Chondrocyte (in vitro differentiated cells): Measurements from ENCODE around the gene KIF26B. TPM values are rescaled to one million over a fixed set of nuclear protein-coding genes. Genes with fewer than 3 reads are reported as not detected.

Experiments used
- DNase-seq: peaks from one replicate; pipeline ENCODE4 v3.0.0; 2021; ENCODE audit warnings: mixed read lengths, low spot score
- H3K27ac Mint-ChIP-seq: one replicate; pipeline ENCODE4 v1.8.0; 2021; ENCODE audit warnings: mild to moderate bottlenecking, moderate library complexity, mixed read lengths; ENCODE audit not compliant: unreplicated experiment
- H3K27me3 Mint-ChIP-seq: 2 replicates; pipeline ENCODE4 v1.8.0; 2021; ENCODE audit warnings: low read depth, mixed read lengths
- H3K36me3 Mint-ChIP-seq: 2 replicates; pipeline ENCODE4 v1.8.0; 2021; ENCODE audit warnings: low read depth, mixed read lengths
- H3K4me1 Mint-ChIP-seq: 2 replicates; pipeline ENCODE4 v1.8.0; 2021; ENCODE audit warnings: low read depth, mild to moderate bottlenecking, mixed read lengths
- H3K4me3 Mint-ChIP-seq: one replicate; pipeline ENCODE4 v1.8.0; 2021; ENCODE audit warnings: mild to moderate bottlenecking, moderate library complexity, mixed read lengths; ENCODE audit not compliant: unreplicated experiment
- H3K9me3 Mint-ChIP-seq: 2 replicates; pipeline ENCODE4 v1.8.0; 2021; ENCODE audit warnings: low read depth, mixed read lengths
- total RNA-seq: library from RNA; stranded (reverse); gene quantifications from 3 replicates; pipeline ENCODE4 v1.2.1, GENCODE V29; 2021
- TF ChIP-seq, protein P1 (sequence below): fragments of 200-600 bp; sonication (generic); IDR thresholded peaks from 2 replicates; pipeline ENCODE4 v1.5.0; 2021; ENCODE audit warnings: antibody characterized with exemption, mild to moderate bottlenecking, moderate library complexity

The KIF26B gene
- total RNA-seq, 1 donor from 2014 or later: 47.0 TPM

DNA sequence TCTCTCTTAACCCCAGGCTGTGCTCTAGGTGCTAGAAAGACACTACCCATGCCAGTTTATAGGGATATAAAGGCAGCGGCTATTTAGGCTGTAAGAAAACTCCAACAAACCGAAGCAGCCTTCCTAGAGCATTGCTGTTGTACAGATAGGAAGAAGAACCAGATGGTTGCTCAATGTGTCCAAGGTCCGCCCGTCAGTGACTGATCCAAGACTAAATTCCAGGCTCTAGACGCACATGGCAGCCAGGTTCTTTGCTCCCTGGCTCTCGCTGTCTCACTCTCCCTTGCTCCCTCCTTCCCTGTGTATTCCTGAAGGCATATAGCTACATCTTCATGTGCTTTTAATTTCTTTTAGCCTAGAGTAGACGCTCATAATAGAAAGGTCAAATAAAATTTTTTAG, 303.4 kb downstream of the KIF26B start:
- Mint-ChIP-seq H3K4me1 (no peaks in the 10 kb centered on the region), H3K27ac (no peak overlapping the region), H3K4me3 (no peak overlapping the region), H3K9me3 (no peaks in the 10 kb centered on the region), H3K36me3 (no peaks in the 10 kb centered on the region), H3K27me3 (no peaks in the 10 kb centered on the region)
- TF ChIP-seq, protein P1, sequence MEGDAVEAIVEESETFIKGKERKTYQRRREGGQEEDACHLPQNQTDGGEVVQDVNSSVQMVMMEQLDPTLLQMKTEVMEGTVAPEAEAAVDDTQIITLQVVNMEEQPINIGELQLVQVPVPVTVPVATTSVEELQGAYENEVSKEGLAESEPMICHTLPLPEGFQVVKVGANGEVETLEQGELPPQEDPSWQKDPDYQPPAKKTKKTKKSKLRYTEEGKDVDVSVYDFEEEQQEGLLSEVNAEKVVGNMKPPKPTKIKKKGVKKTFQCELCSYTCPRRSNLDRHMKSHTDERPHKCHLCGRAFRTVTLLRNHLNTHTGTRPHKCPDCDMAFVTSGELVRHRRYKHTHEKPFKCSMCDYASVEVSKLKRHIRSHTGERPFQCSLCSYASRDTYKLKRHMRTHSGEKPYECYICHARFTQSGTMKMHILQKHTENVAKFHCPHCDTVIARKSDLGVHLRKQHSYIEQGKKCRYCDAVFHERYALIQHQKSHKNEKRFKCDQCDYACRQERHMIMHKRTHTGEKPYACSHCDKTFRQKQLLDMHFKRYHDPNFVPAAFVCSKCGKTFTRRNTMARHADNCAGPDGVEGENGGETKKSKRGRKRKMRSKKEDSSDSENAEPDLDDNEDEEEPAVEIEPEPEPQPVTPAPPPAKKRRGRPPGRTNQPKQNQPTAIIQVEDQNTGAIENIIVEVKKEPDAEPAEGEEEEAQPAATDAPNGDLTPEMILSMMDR: no peak
- DNase-seq: no peak

- TF ChIP-seq, protein P1: no peak
- DNase-seq: no peak
Measured at GRCh38 chr1:245458761-245459174, 304.0 kb downstream of the KIF26B start.

DNA sequence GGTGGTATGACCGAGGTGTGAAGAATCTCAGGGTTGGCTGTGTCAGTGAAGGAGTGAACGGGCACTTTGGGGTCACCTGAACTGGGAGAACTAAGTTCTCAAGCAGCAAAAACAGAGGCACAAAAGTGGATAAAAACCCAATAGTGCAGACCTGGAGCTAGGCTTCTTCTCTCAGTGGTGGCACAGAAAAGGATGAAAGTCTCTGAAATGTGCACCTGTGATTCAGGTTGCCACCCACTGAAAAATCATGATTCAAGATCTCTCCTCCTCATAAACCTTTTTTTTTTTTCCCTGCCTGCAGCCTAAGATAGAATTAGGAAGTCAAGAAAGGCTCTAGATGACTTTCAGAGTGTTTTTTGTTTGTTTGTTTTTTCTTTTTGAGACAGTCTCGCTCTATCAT, 304.8 kb downstream of the KIF26B start:
- Mint-ChIP-seq H3K27me3 (no peaks in the 10 kb centered on the region), H3K4me3 (no peak overlapping the region), H3K9me3 (no peaks in the 10 kb centered on the region)

More at GRCh38 chr1:245458761-245459174, 304.0 kb downstream of the KIF26B start:
- H3K27ac Mint-ChIP-seq: no peak overlapping the region
- H3K36me3 Mint-ChIP-seq: no peaks in the 10 kb centered on the region
- H3K27me3 Mint-ChIP-seq: no peaks in the 10 kb centered on the region
- no peaks in the 10 kb centered on the region for H3K4me1 Mint-ChIP-seq
- H3K9me3 Mint-ChIP-seq: no peaks in the 10 kb centered on the region
- no peak overlapping the region for H3K4me3 Mint-ChIP-seq

DNA sequence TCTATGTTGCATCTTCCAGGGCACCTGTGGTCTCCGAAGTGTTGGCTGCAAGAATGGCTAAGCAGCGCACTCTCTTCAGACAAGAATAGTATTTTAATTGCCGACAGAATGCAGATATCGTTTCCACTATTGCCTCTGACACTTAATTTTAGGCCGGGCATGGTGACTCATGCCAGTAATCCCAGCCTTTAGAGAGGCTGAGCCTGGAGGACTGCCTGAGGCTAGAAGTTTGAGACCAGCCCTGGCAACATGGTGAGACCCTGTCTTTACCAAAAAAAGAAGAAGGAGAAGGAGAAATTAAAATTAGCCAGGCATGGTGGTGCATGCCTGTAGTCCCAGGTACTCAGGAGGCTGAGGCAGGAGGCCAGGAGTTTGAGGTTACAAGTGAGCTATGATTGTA, 306.9 kb downstream of the KIF26B start:
- TF ChIP-seq, protein P1: no peak
- Mint-ChIP-seq H3K27me3 (no peaks in the 10 kb centered on the region), H3K27ac (no peak overlapping the region)

More for the DNA sequence above, 304.8 kb downstream of the KIF26B start:
- TF ChIP-seq, protein P1: no peak
- Mint-ChIP-seq H3K36me3 (peaks cover 6% of the 10 kb centered on the region), H3K27ac (no peak overlapping the region), H3K4me1 (no peaks in the 10 kb centered on the region)
- DNase-seq: no peak

DNA sequence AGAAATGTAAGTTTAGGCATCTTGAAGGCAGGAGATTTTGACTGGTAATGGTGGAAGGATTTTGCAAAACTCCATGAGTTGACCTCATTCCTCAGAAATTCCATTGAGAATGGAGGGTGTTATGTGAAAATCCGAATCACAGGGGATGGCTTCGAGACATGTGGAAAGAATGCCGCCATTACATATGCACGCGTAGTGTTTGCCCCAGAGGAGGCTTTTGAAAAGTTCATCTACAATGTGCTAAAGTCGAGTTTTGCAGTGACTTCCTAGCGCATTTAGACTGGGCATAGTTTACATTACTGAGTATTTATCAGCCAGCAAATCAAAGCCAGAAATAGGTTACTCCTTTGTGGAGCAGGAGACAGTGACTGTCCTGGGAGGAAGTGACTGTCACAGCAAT, 307.4 kb downstream of the KIF26B start:
- H3K4me3 Mint-ChIP-seq: no peak overlapping the region
- no peak overlapping the region for H3K27ac Mint-ChIP-seq
- peaks cover 6% of the 10 kb centered on the region for H3K4me1 Mint-ChIP-seq
- H3K27me3 Mint-ChIP-seq: no peaks in the 10 kb centered on the region
- TF ChIP-seq, protein P1: no peak
- H3K9me3 Mint-ChIP-seq: no peaks in the 10 kb centered on the region
- H3K36me3 Mint-ChIP-seq: peaks cover 8% of the 10 kb centered on the region
- DNase-seq: no peak

More for the DNA sequence above, 306.9 kb downstream of the KIF26B start:
- no peak for DNase-seq
- H3K9me3 Mint-ChIP-seq: no peaks in the 10 kb centered on the region
- H3K4me1 Mint-ChIP-seq: peaks cover 6% of the 10 kb centered on the region
- H3K36me3 Mint-ChIP-seq: peaks cover 8% of the 10 kb centered on the region
- H3K4me3 Mint-ChIP-seq: no peak overlapping the region
